ENCODE results near the gene HMSD.

- no peak for TF ChIP-seq CTCF (IDR thresholded peaks at IDR 0.05)
- no peak for TF ChIP-seq TAF1 (IDR thresholded peaks at IDR 0.05; ENCODE audit: borderline replicate concordance, low read depth, low read length)
- no peak for TF ChIP-seq RFX5 (IDR thresholded peaks at IDR 0.05; ENCODE audit: low read length)
- no peak for TF ChIP-seq FOXM1 (IDR thresholded peaks at IDR 0.05; ENCODE audit: low read depth)
- no peak for TF ChIP-seq GABPA (IDR thresholded peaks at IDR 0.05; ENCODE audit: low read depth)
- TF ChIP-seq RAD21 (IDR thresholded peaks at IDR 0.05; ENCODE audit: low read length): no peak
- no peak for TF ChIP-seq MXI1 (IDR thresholded peaks at IDR 0.05; ENCODE audit: low read depth, low read length)
- no peak for TF ChIP-seq POLR2AphosphoS5 (IDR thresholded peaks at IDR 0.05; ENCODE audit: low read depth, low read length)
- TF ChIP-seq MAX (IDR thresholded peaks at IDR 0.05; ENCODE audit: low read depth): no peak
- TF ChIP-seq REST (IDR thresholded peaks at IDR 0.05; ENCODE audit: low read depth, low read length): no peak
- no peak for TF ChIP-seq NRF1 (IDR thresholded peaks at IDR 0.05; ENCODE audit: low read depth, low read length)
- no peak for TF ChIP-seq RCOR1 (IDR thresholded peaks at IDR 0.05; ENCODE audit: low read length)
These were observed 20.8 kb upstream of the HMSD start for GRCh38 chr18:63928331-63928730.
